ENCODE measurements around the gene ACACA.
"Not testable (repeated sequence)": the region's sequence is repeated elsewhere in the genome, so short reads cannot be mapped to it uniquely, and the experiment has no call there.

Gene ACACA

DNA sequence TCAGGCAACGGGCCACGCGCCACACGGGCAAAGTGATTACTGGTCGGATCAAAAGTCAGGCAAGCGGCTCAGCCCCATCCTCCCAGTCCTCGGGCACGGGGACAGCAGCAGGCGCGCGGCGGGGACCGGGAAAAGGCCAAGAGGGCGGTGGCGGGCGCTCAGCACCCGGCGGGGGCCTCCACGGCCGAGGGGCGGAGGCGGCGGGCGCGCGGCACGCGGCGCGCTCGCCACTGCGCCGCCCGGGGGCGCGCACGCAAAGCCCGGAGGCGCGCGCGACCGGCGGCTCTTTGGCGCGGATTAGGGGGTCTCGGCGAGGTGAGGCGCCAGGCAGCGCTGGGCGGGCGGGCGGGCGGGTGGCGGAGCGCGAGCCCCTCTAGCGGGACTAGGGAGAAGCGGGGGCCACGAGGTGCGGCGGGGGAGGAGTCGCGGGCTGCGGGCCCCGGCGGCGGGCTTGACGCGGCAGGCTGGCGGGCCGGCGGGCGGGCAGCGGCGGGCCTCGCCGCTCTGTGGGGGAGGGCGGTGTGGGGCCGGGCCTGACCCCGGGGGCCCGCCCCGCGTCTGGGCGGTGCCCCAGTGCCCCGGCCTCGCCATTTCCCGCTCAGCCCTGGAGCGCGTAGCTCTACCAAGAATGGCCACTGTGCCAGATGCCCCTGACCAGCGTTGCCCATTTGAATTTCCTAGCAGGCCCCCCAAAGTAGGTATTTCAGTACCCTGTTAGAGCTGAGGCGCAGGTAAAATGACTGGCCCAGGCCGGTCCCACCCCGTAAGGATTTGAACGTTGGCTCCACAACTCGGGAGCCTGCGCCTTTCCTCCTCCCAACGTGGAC lies at the start of gene ACACA, which contains the start of gene TADA2A:
TSS of gene ACACA (minus strand) at position 202 of the 827 bp plus-strand sequence. CDS start 537 bp downstream, outside the sequence.
TSS of gene TADA2A (plus strand) at position 252 of the 827 bp plus-strand sequence. CDS start 4,480 bp downstream, outside the sequence.
- DNase-seq (ENCODE audit: extremely low read depth in 1 of 2, low read depth in 1 of 2) = peak; percentile 22 to 55

GRCh38 chr17:37450112-37450511 lies 43.5 kb upstream of the ACACA start:
- DNase-seq (ENCODE audit: extremely low read depth in 1 of 2, low read depth in 1 of 2) = no peak

GRCh38 chr17:37447641-37448040 lies 41.0 kb upstream of the ACACA start:
- no peak for DNase-seq (ENCODE audit: extremely low read depth in 1 of 2, low read depth in 1 of 2)

DNA sequence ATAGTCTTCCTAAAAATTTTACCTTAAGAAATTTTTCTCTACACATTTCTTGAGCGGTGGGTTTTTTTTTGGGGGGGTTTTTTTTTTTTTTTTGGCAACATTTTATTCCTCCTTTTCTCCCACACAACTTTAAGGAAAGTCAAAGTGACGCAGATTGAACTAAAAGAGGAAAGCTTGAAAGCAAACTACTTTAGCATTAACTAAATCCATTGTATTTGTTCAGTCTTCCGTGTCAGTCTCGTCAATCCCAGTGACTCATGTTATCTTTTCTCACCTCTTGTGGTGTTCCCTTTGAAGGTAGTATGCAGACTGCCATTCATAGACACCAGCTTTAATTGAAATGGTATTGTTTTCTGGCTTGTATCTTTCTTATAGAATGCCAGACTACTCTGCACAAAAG lies 39.4 kb upstream of the ACACA start:
- no peak for DNase-seq (ENCODE audit: extremely low read depth in 1 of 2, low read depth in 1 of 2)

- not testable (repeated sequence) for DNase-seq (ENCODE audit: extremely low read depth in 1 of 2, low read depth in 1 of 2)
Observed at GRCh38 chr17:37441369-37442014, 34.9 kb upstream of the ACACA start.

- no peak for DNase-seq (ENCODE audit: extremely low read depth in 1 of 2, low read depth in 1 of 2)
Observed at GRCh38 chr17:37440424-37440823, 33.8 kb upstream of the ACACA start.

GRCh38 chr17:37438141-37438540 lies 31.5 kb upstream of the ACACA start:
- no peak for DNase-seq (ENCODE audit: extremely low read depth in 1 of 2, low read depth in 1 of 2)

GRCh38 chr17:37432671-37433070 lies 26.0 kb upstream of the ACACA start:
- no peak for DNase-seq (ENCODE audit: extremely low read depth in 1 of 2, low read depth in 1 of 2)

DNA sequence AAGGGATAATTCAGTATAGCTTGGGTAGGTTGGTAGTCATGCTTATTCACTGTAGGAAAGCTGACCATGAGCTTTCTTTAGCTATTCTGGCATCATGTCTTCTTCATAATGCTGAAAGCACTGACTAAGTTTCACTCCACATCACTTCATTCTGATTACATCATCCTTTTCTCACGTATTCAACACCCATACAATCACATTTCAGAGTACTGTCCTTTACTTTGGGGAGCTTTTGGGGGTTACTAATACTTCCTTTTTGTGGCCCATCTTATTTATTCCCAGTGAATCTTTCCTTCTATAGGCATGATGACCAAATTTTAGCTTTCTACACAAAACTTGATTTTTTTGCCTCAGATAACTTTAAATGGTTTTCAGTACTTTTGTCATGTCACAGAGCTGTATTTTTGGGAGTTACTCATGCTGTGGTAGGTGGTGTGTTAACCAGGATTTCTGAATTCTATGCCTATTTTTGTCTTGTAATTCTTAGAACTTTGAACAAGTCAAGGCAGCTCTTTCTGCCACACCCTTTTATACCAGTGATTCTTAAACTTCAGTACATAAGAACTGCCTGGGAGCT lies 23.5 kb upstream of the ACACA start:
- no peak for DNase-seq (ENCODE audit: extremely low read depth in 1 of 2, low read depth in 1 of 2)

DNA sequence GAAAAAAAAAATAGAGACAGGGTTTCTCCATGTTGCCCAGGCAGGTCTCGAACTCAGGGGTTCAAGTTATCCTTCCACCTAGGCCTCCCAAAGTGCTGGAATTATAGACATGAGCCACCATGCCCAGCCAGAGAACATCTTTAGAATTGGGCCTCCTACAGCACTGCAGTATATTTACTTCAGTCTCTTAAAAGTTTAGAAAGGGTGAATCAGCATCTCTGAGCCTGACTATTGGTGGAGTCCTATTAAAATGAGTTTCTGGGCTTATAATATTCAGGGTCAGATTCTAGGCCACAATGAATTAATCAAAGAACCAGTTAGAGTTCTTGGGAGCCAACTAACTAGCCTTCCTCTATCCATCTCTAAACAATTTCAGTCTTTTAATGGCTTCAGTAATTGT lies 22.8 kb upstream of the ACACA start:
- DNase-seq (ENCODE audit: extremely low read depth in 1 of 2, low read depth in 1 of 2) = no peak

DNA sequence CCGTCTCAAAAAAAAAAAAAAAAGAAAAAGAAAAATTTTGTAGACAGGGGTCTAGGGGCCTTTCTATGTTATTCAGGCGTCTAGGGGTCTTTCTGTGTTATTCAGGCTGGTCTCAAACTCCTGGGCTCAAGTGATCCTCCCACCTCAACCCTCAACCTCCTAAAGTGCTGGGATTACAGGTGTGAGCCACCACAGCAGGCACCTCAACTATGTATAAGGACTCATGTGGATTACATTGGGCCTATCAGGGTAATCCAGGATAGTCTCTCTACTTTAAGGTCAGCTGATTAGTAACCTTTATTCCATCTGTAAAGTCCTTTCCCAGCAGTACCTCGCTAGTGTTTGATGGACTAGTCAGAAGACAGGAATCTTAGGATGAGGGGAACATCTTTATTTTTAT lies 22.4 kb upstream of the ACACA start:
- no peak for DNase-seq (ENCODE audit: extremely low read depth in 1 of 2, low read depth in 1 of 2)

- no peak for DNase-seq (ENCODE audit: extremely low read depth in 1 of 2, low read depth in 1 of 2)
Observed at GRCh38 chr17:37425268-37425667, 18.6 kb upstream of the ACACA start.

GRCh38 chr17:37422971-37423625 lies 16.5 kb upstream of the ACACA start:
- no peak for DNase-seq (ENCODE audit: extremely low read depth in 1 of 2, low read depth in 1 of 2)

- no peak for DNase-seq (ENCODE audit: extremely low read depth in 1 of 2, low read depth in 1 of 2)
Observed at GRCh38 chr17:37417852-37418251, 11.2 kb upstream of the ACACA start.

- no peak for DNase-seq (ENCODE audit: extremely low read depth in 1 of 2, low read depth in 1 of 2)
Observed at GRCh38 chr17:37413875-37414519, 7.4 kb upstream of the ACACA start.

DNA sequence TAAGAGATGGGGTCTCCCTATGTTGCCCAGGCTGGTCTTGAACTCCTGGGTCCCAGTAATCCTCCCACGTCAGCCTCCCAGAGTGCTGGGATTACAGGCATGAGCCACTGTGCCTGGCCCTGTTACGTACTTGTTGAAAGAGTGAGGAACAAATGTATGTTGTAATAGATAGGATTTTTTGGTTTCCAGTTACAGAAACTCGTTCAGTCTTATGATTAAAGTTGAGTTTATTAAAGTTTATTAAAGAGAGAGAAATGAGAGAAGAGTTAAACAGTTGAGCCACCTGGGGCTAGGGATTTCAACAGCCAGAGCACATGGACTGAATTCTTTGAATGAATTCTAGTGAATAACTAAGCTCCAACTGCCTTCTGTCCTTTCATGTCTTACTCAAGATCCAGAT lies 3.7 kb upstream of the ACACA start:
- DNase-seq (ENCODE audit: extremely low read depth in 1 of 2, low read depth in 1 of 2) = no peak

- not testable (repeated sequence) for DNase-seq (ENCODE audit: extremely low read depth in 1 of 2, low read depth in 1 of 2)
Observed at GRCh38 chr17:37408145-37408479, 1.5 kb upstream of the ACACA start.

DNA sequence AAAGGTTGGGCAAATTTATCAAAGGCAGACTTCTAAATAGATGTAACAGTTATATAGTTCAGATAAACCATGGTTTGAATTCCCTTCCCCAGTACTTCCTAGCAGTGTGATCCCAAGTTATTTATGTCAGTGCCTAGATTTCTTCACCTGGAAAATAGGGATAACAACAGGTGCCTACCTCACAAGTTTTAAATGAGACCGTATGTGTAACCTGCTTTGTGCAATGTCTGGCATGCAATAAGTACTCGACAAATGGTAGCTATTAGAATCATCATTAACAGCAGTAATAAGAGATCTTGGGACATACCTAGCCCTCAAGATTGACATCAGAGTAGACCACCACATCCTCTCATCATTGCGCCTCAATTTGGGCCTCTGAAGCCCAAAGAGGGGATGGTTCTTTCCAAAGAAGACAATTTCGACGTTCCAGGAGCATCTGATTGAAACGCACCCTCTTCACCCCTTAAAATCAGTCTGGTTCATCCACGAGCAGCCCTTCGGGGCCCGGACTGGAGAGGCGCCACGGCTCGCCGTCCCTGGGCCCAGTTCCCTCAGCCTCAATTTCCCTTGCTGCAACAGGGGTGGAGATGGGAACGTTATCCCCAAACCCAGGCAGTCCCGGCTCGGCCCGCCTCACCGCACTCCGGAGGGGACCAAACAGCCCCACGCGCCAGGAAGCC lies 541 bp downstream of the ACACA start:
- DNase-seq (ENCODE audit: extremely low read depth in 1 of 2, low read depth in 1 of 2) = no peak

- not testable (repeated sequence) for DNase-seq (ENCODE audit: extremely low read depth in 1 of 2, low read depth in 1 of 2)
Observed at GRCh38 chr17:37405522-37405921, 1.1 kb downstream of the ACACA start.

DNA sequence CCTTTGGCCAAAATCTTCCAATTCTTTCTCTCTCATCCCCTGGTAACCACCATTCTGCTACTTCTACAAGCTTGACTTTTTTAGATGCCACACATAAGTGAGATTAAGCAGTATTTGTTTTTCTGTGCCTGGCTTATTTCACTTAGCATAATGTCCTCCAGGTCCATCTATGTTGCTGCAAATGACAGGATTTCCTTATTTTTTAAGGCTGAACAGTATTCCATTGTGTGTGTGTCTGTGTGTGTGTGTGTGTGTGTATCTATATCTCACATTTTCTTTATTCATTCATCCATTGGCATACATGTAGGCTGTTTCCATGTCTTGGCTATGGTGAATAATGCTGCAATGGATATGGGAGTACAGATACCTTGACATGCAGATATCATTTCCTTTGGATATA lies 6.1 kb downstream of the ACACA start:
- DNase-seq (ENCODE audit: extremely low read depth in 1 of 2, low read depth in 1 of 2) = no peak
